Ascending aorta (tissue), 2 donors: ENCODE results near the gene HOXA10. TPM values are rescaled to one million over a fixed set of nuclear protein-coding genes. Genes with fewer than 3 reads are reported as not detected.

Source experiments
- DNase-seq, 2 donors: peaks; one replicate each; pipeline ENCODE4 v3.0.0-alpha.2; 2019; ENCODE audit warnings: low spot score in 2 of 2
- H3K27ac ChIP-seq, 2 donors: fragments of 200-600 bp; sonication (generic); one replicate each; pipeline ENCODE4 v1.5.1; 2016 to 2017; ENCODE audit warnings: mild to moderate bottlenecking in 1 of 2
- H3K27me3 ChIP-seq: fragments of 200-600 bp; sonication (generic); one replicate; pipeline ENCODE4 v1.5.1; 2017
- H3K36me3 ChIP-seq, 2 donors: fragments of 200-600 bp; sonication (generic); one replicate each; pipeline ENCODE4 v1.5.1; 2016
- H3K4me1 ChIP-seq, 2 donors: fragments of 200-600 bp; sonication (generic); one replicate each; pipeline ENCODE4 v1.5.1; 2016 to 2017; ENCODE audit warnings: mild to moderate bottlenecking in 1 of 2
- H3K4me3 ChIP-seq, 2 donors: fragments of 200-600 bp; sonication (generic); one replicate each; pipeline ENCODE4 v1.5.1; 2016 to 2017; ENCODE audit warnings: mild to moderate bottlenecking in 1 of 2
- H3K9me3 ChIP-seq, 2 donors: fragments of 200-600 bp; sonication (generic); one replicate each; pipeline ENCODE4 v1.5.1; 2016
- intact Hi-C: fragments of 100-400 bp; cut with DNase I; formaldehyde crosslinking; loops from one replicate; pipeline ENCODE4 v1.15.1; 2023
- total RNA-seq: library from RNA; depleted of rRNA; stranded (reverse); fragments of >200 nt; gene quantifications from one replicate; pipeline ENCODE4 v1.1.0, GENCODE V29; 2016
- TF ChIP-seq, protein P1 (sequence below), 3 experiments: fragments of 200-600 bp in 2 of 3; fragments of 450-650 bp in 1 of 3; sonication (generic) in 2 of 3; IDR thresholded peaks; one replicate each; pipeline ENCODE4 v1.5.1; 2016 to 2019; ENCODE audit warnings: antibody characterized with exemption in 3 of 3, mild to moderate bottlenecking in 1 of 3, moderate library complexity in 1 of 3

Gene HOXA10
- total RNA-seq, 1 donor from 2014 or later = not detected

GRCh38 chr7:27128034-27128433, 46.1 kb downstream of the HOXA10 start:
- Histone ChIP-seq H3K4me3 (peak overlapping the region in 1 of 2 donors; percentile 87), H3K9me3 (no peaks in the 10 kb centered on the region), H3K27ac (peak overlapping the region; percentile 86 to 89), H3K36me3 (no peaks in the 10 kb centered on the region), H3K4me1 (peaks cover 0 to 2% of the 10 kb centered on the region in 2 donors), H3K27me3 (no peaks in the 10 kb centered on the region)
- TF ChIP-seq, protein P1, sequence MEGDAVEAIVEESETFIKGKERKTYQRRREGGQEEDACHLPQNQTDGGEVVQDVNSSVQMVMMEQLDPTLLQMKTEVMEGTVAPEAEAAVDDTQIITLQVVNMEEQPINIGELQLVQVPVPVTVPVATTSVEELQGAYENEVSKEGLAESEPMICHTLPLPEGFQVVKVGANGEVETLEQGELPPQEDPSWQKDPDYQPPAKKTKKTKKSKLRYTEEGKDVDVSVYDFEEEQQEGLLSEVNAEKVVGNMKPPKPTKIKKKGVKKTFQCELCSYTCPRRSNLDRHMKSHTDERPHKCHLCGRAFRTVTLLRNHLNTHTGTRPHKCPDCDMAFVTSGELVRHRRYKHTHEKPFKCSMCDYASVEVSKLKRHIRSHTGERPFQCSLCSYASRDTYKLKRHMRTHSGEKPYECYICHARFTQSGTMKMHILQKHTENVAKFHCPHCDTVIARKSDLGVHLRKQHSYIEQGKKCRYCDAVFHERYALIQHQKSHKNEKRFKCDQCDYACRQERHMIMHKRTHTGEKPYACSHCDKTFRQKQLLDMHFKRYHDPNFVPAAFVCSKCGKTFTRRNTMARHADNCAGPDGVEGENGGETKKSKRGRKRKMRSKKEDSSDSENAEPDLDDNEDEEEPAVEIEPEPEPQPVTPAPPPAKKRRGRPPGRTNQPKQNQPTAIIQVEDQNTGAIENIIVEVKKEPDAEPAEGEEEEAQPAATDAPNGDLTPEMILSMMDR (IDR thresholded peaks at IDR 0.05) = no peak
- peak in 1 of 2 donors; percentile 54 for DNase-seq
- intact Hi-C loops = no loop called here

GRCh38 chr7:27126596-27127327, 47.4 kb downstream of the HOXA10 start:
- intact Hi-C loops = no loop called here
- no peaks in the 10 kb centered on the region for H3K36me3 ChIP-seq
- H3K4me1 ChIP-seq = peaks cover 0 to 2% of the 10 kb centered on the region in 2 donors
- no peak overlapping the region for H3K4me3 ChIP-seq
- H3K27me3 ChIP-seq = no peaks in the 10 kb centered on the region
- H3K9me3 ChIP-seq = no peaks in the 10 kb centered on the region
- H3K27ac ChIP-seq = no peak overlapping the region
- DNase-seq = no peak
- TF ChIP-seq, protein P1 (IDR thresholded peaks at IDR 0.05) = no peak

GRCh38 chr7:27125986-27126394, 48.1 kb downstream of the HOXA10 start:
- H3K4me3 ChIP-seq = no peak overlapping the region
- TF ChIP-seq, protein P1 (IDR thresholded peaks at IDR 0.05) = no peak
- no peaks in the 10 kb centered on the region for H3K36me3 ChIP-seq
- no peak for DNase-seq
- peaks cover 0 to 2% of the 10 kb centered on the region in 2 donors for H3K4me1 ChIP-seq
- no peaks in the 10 kb centered on the region for H3K9me3 ChIP-seq
- no peaks in the 10 kb centered on the region for H3K27me3 ChIP-seq
- intact Hi-C loops = no loop called here
- peak overlapping the region; percentile 89 to 97 for H3K27ac ChIP-seq

DNA sequence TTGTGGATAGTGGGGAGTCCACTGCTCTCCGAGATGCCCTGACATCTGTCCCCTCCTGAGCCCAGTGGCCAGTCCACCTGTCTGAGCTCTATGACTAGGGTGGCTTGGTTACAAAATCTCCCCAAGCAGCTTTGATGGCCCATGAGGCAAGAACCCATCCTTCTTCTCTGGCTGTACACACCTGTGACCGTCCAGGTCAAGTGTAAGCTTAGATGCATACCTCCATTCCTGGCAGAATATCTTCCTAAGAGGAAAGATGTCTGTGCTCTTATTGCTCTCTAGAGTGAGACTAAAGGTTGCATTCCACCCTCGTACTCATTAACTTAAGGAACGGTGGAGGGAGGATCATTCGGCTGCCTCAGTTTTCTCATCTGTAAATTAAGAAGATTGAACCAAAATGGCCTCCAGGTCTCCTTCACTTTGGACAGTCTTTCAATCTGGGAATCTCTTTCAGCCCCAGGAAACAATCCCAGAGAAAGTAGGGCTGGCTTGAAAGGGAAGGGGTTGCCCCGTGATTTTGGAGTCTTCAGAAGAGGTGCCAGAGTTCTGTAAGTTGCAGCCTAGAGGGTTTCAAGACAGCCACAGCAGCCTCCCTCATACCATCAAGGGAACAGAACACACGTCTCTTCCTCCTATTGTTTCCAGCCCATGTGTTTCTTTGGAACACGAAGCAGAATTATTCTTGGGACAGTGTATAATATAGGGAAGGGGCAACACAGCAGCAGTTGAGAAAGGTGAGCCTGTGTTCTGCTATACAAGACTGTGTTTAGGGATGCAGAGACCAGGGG, 49.0 kb downstream of the HOXA10 start:
- Histone ChIP-seq H3K36me3 (no peaks in the 10 kb centered on the region), H3K9me3 (no peaks in the 10 kb centered on the region), H3K4me3 (no peak overlapping the region), H3K27me3 (no peaks in the 10 kb centered on the region), H3K27ac (peak overlapping the region; percentile 89 to 97), H3K4me1 (peaks cover 0 to 8% of the 10 kb centered on the region in 2 donors)
- intact Hi-C loops = no loop called here
- DNase-seq = no peak
- TF ChIP-seq, protein P1 (IDR thresholded peaks at IDR 0.05) = no peak

DNA sequence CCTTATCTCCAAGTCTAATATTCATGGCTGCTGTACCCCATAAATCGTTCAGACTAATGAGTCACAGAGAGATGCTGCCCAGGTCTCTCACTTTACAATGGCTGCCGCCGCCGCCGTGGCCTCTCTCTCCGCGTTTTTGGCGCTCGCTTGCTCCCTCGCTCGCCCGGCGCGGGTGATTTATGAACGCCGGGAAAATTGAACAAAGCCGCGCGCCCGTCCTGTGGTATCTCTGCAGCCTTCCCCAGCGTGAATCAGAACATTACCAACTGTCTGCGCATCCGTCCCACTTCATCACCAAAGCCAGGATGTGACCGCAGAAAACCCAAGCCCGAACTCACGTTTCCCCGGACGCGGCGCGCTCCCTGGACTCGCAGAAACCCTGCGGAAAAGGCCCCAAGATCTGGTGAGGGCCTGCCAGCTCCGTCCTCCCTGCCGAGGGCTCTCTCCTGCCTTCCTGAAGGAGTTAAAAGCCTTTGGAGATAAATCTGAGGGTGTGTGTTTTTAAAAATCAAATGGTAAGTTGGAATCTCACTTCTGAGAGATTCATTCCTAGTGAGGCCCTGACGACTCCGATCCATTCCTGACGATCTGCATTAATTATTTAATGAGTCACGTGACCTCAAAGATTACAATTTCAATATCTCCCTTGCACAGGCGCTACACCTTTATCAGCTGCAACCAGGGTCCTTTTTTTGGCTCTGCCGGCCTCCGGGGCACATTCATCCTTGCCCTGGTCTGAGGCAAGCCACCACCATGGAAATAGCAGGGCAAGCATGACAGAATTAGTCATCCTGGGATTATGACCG, 49.8 kb downstream of the HOXA10 start:
- intact Hi-C loops = no loop called here
- DNase-seq = peak in 1 of 2 donors; percentile 81
- Histone ChIP-seq H3K27ac (peak overlapping the region; percentile 89 to 97), H3K9me3 (no peaks in the 10 kb centered on the region), H3K36me3 (no peaks in the 10 kb centered on the region), H3K4me3 (peak overlapping the region; percentile 42 to 67), H3K4me1 (peaks cover 0 to 16% of the 10 kb centered on the region in 2 donors), H3K27me3 (no peaks in the 10 kb centered on the region)
- TF ChIP-seq, protein P1 (IDR thresholded peaks at IDR 0.05) = no peak
